HG02759 (cell line): ENCODE results near the gene SERTAD1.
"Not testable (repeated sequence)": the region's sequence is repeated elsewhere in the genome, so short reads cannot be mapped to it uniquely, and the experiment has no call there.

Source experiments
- ATAC-seq: cut with Tn5 transposase; IDR thresholded peaks from one replicate; pipeline ENCODE4 v1.9.1; 2021; ENCODE audit warnings: mild to moderate bottlenecking, moderate library complexity; ENCODE audit not compliant: unreplicated experiment

Gene SERTAD1

GRCh38 chr19:40453151-40453735 lies 27.5 kb upstream of the SERTAD1 start:
- ATAC-seq: no peak

- ATAC-seq: no peak
Observed at GRCh38 chr19:40452016-40452415, 26.2 kb upstream of the SERTAD1 start.

- ATAC-seq: no peak
Observed at GRCh38 chr19:40450664-40451063, 24.9 kb upstream of the SERTAD1 start.

GRCh38 chr19:40449506-40449905 lies 23.7 kb upstream of the SERTAD1 start:
- ATAC-seq: no peak

- no peak for ATAC-seq
Observed at GRCh38 chr19:40446263-40446784, 20.5 kb upstream of the SERTAD1 start.

GRCh38 chr19:40445780-40446262 lies 20.0 kb upstream of the SERTAD1 start:
- ATAC-seq: no peak

GRCh38 chr19:40444825-40445312 lies 19.1 kb upstream of the SERTAD1 start:
- no peak for ATAC-seq

GRCh38 chr19:40444000-40444824 lies 18.4 kb upstream of the SERTAD1 start, which contains the start of gene SERTAD3:
TSS of gene SERTAD3 (minus strand) at chr19:40444335. CDS start at chr19:40442080, 2,255 bp downstream.
- peak; percentile 76 for ATAC-seq

- peak; percentile 69 for ATAC-seq
Observed at GRCh38 chr19:40443131-40443999, 17.6 kb upstream of the SERTAD1 start.

- ATAC-seq: no peak
Observed at GRCh38 chr19:40442328-40443130, 16.7 kb upstream of the SERTAD1 start.

GRCh38 chr19:40441719-40442253 lies 16.0 kb upstream of the SERTAD1 start:
- no peak for ATAC-seq

GRCh38 chr19:40438284-40438683 lies 12.5 kb upstream of the SERTAD1 start:
- no peak for ATAC-seq

- peak; percentile 67 for ATAC-seq
Observed at GRCh38 chr19:40433391-40434216, 7.8 kb upstream of the SERTAD1 start.

GRCh38 chr19:40432760-40433159 lies 7.0 kb upstream of the SERTAD1 start:
- ATAC-seq: not testable (repeated sequence)

GRCh38 chr19:40431698-40432097 lies 5.9 kb upstream of the SERTAD1 start:
- no peak for ATAC-seq

GRCh38 chr19:40430242-40430641 lies 4.5 kb upstream of the SERTAD1 start:
- ATAC-seq: not testable (repeated sequence)

GRCh38 chr19:40428197-40428596 lies 2.4 kb upstream of the SERTAD1 start:
- ATAC-seq: not testable (repeated sequence)

GRCh38 chr19:40424637-40425449 lies 949 bp downstream of the SERTAD1 start:
- no peak for ATAC-seq
